Frontal cortex (tissue), 4 donors: Measurements from ENCODE around the gene ENPEP. TPM values are rescaled to one million over a fixed set of nuclear protein-coding genes. Genes with fewer than 3 reads are reported as not detected.
"Not testable (repeated sequence)": the region's sequence is repeated elsewhere in the genome, so short reads cannot be mapped to it uniquely, and the experiment has no call there.

ENCODE experiments used
- DNase-seq, 2 donors: peaks; one replicate each; pipeline ENCODE4 v3.0.0; 2012; ENCODE audit warnings: low spot score in 2 of 2
- FAIRE-seq: peaks from 2 replicates; lab custom pipeline; 2012; peaks lifted over from hg19 to GRCh38; lab: Jason Lieb, UNC
- total RNA-seq: library from RNA; depleted of rRNA; stranded (reverse); fragments of >200 nt; gene quantifications from one replicate; pipeline ENCODE4 v1.2.3, GENCODE V29; 2014
- donor health status: control.
- donor health status: control.
- donor health status: control.

The ENPEP gene
- total RNA-seq, 1 donor from 2014 or later, result 2.0 TPM

DNA sequence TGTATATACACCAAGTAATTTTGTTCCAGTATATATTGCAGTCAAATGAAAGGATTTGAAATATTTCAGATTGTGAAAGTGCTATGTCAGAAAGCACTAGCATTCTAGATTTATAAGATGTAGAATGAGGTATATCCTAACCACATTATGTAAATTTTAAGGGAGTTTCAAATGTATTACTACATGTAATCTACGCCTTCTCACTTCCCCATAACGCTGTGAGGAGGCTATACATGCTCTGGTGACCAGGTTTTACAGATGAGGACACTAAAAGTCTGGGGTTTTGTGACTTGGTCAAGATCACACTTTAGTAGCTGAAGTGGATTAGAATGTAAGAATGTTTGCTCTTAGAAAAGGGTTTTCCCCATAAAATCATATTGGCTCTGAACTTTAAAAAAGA, 8.1 kb downstream of the ENPEP start:
- DNase-seq (no peak), FAIRE-seq (peak; percentile 39)

DNA sequence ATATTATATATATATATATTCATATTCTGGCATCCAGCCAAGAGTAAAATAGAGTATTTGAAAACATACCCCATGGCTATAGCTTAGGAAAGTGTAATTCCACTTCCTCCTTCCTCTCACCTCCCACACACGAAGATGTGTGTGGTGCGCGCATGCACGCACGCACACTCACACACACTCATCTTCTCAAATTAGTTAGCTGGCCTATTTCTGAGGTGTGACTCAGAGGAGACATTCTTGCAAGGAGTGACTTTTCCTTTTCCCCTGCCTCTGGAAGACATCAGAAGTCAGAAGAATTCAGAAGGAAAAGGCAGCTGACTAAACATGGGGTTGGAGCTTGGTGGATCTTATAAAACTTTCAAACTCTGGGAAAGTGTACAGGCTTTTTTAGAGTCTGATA, 8.8 kb downstream of the ENPEP start:
- FAIRE-seq (no peak), DNase-seq (no peak)

DNA sequence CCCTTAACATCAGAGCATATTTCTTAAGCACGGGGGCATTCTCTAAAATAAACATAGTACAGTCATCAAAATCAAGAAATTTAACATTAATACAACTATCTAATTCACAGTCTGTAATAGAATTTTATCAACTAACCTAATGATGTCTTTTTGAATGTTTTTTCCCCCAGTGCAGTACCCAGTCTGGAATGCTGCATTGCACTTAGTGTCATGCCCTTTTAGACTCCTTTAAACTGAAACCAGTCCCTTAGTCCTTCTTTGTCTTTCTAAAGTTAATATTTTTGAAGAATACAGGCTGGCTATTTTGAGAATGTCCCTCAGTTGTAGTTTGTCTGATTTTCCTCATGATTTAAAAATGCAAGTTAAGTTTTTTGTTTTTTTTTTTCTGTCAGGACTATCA, 9.5 kb downstream of the ENPEP start:
- FAIRE-seq, result no peak

DNA sequence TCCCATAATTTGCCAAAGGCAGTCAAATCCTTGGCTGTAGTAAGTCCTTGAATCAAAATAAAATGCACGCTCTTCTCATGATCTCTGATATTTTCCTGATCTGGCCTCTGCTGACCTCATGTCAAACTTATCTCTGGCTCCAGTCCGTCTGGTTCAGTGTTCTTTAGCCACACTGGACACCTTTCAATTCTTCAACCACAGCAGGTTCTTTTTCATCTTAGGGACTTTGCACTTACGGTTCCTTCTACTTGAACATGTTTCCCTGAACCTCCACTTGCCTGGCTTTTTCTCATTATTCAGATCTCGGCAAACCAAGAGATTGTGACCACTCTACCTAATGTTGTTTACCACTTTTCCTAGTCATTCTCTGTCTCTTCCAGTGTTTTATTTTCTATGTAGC, 10.3 kb downstream of the ENPEP start:
- DNase-seq, result no peak
- FAIRE-seq, result no peak

More for the DNA sequence above, 9.5 kb downstream of the ENPEP start:
- DNase-seq, result no peak

DNA sequence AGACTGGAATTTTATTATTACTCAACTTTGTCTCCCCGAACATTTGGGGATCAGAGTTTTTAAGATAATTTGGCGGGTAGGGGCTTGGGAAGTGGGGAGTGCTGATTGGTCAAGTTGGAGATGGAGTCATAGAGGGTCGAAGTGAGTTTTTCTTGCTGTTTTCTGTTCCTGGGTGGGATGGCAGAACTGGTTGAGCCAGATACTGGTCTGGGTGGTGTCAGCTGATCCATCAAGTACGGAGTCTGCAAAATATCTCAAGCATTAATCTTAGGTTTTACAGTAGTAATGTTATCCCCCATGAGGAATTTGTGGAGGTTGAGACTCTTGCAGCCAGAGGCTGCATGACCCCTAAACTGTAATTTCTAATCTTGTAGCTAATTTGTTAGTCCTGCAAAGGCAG, 10.9 kb downstream of the ENPEP start:
- not testable (repeated sequence) for DNase-seq, FAIRE-seq

DNA sequence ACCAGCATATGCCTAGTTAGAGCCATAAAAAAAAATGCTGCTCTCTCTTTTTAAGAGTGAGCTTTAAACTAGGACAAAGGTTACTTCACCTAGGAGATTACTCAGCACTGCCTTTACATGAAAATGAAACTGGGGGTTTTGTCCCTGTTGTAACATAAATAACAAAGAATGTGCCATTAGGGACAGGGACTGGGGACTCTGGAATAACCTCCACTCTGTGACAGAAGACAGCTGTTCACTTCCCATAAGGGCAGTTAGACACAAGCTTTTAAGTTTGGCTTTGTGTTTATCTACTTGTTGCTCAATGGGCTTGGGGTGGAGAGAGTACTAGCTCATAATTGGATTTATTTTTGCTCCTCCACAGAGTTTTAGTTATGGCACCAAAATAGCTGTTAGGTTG, 11.9 kb downstream of the ENPEP start:
- FAIRE-seq (no peak), DNase-seq (no peak)

DNA sequence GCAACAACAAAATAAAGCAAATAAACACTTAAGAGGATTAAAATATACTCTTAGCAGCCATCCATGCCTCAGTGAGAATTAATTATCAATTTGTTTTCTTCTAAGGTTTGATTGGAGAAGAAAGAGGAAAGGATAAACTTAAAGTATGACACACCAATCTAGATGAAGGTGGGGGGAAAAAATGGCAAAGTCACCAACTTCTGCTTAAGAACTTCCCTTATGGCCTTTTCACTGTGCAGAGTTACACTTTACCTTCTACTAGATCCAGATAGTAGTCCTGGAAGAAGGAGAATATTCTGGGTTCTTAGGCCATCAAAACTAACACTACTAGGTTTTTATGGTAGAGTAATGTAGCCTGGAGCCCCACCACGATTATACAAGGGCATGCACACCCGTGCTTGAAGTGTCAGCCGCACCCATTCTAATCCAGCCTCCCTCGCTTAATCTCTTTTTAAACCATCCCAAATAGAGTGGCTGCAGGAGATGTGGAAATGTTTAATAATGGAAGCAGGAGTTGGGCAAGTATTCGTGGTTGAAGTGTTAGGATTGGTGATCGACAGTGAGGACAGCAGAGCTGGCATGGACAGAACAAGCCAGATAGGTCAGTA, 14.1 kb downstream of the ENPEP start:
- DNase-seq (no peak), FAIRE-seq (no peak)

DNA sequence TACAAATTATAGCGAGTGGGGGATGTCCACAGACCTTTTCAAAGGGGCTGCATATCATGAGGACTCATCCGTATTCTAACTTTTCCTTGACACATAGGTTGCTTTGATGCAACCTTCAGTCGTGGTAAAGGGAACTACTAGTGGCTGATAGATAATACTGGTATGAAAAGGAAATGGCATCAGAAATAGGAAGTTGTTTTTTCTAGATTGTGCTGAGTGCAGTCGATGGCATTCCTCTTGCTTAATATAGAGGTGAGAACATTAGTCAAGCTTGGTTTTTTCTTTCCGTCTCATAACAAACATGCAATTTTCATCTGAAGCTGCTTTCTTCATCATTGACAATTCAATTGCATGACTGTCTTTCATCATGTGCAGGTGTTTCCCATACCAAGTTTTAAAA, 16.6 kb downstream of the ENPEP start:
- no peak for FAIRE-seq
- no peak for DNase-seq

DNA sequence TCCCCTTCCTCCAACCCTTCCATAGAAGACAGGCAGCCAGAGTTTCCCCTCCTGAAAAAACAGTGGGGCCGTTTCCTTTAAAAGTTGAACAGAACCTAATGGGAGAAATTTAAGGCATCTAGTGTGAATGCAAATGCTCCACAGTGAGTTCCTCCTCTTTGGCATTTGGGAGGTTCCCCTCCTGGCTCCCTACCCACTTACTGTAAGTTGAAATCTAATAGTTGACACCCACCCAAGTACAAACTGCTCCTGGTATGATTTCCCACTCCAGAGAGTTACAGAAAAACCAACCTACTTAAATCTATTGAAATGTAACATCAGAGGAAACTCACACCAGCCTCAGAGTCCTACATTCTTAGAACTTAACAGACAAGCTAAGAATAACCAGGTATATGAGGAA, 17.6 kb downstream of the ENPEP start:
- DNase-seq, result no peak
- FAIRE-seq, result no peak

DNA sequence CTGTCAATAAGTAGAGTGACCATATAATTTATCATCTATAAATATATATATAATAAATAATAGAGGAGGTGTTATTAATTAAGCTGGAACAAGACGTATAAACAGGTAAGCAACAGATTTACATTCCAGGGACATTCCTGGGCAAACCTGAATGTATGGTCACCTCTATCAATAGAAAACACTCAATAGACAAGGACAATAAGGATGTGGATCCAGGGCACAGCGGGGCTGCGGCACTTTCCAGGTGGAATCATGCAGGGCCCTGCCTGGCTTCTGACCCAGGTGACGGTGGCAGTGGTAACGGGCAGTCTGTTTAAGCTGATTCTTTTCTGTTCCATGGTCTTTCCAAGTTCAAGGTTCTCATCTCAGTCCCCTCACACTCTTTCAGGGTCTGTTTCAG, 22.5 kb downstream of the ENPEP start:
- FAIRE-seq, result no peak
- no peak for DNase-seq

DNA sequence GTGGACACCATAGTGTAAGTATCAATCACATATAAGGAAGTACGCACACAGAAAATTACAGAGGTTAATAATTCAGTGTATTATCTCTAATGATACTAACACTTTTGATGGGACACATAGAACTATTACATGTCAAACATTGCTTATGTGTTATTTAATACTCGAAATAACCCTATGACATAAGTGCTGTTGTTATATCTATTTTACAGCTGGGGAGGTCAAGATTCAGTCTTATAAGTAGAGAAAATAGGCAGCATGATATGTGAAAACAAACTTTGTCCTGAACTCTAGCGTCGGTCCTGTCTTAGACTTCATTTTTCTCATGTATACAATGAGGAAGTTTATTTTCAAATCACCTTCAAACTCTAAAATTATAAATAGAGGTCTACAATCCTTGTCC, 23.2 kb downstream of the ENPEP start:
- DNase-seq, result no peak

DNA sequence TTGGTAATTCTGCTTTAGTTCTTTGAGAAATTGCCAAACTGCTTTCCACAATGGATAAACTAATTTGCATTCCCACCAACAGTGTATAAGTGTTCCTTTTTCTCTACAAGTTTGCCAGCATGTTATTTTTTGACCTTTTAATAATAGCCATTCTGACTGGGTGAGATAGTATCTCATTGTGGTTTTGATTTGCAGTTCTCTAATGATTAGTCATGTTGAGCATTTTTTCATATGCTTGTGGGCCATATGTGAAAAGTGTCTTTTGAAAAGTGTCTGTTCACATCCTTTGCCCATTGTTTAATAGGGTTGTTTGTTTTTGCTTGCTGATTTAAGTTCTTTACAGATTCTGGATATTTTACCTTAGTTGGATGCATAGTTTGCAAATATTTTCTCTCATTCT, 25.9 kb downstream of the ENPEP start:
- DNase-seq, result no peak
- no peak for FAIRE-seq

More for the DNA sequence above, 23.2 kb downstream of the ENPEP start:
- no peak for FAIRE-seq

DNA sequence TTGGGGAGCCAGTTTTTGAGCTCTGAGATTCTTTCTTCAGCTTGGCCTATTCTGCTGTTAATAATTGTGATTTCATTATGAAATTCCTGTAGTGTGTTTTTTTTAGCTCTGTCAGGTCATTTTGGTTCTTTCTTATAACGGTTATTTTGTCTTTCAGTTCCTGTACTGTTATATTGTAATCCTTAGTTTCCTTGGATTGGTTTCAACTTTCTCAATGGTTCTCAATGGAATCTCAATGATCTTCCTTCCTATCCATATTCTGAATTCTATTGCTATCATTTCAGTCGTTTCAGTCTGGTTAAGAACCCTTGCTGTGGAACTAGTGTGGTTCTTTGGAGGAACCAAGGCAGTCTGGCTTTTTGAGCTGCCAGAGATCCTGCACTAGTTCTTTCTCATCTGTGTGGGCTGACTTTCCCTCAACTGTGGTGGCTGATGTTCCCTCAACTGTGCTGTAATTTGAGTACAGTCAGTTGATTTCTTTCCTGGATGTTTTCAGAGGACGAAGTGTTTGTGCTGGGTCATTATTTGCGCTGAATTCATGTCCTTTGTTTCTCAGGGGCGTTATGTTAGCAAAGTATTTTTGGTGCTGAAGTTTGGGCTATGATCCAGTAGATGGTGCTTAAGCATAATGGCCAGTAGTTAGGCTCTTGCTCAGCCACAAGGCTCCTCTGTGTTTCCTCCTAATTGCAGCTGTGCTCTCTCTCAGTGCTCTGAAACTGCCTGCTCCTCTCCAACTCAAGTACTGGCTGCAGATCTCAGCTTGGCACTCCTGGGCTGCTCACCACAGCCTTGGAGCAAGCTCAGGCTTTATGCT, 27.5 kb downstream of the ENPEP start:
- DNase-seq, result no peak
- no peak for FAIRE-seq

DNA sequence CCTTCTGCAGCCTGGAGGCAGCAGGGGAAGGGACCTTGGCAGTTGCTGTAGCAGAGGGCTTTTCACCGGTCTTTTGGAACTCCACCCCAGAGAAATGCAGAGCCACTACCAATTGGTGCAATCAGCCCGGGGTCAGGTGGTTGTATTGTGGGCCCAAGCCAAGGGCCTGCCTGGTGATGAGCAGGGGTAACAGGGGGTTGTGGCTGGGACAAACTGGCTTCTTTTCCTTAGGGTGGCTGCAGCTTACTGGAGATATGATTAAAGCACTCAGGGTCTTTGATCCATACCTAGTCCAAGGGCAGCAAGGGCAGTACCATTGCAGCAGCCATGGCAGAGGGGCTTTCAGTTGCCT, 28.1 kb downstream of the ENPEP start:
- no peak for FAIRE-seq
- no peak for DNase-seq

DNA sequence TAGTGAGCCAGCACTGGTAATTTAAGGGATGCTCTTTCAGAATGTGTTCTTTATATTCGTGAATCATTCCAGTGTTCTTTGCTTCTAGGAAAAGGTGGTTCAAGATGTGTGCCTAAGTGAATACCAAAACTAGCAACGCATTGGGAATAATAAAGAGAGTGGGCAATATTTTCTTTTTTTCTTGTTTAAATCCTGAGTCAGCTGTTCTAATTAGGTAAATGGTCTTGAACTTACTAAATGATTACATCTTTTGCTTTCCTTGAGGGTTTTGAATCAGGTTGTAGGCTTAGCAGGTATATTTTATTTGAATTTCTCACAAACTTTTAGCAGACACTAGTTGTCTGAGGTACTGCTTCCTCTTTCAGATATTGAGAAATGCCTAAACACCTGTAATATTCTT, 29.5 kb downstream of the ENPEP start:
- DNase-seq, result no peak
- no peak for FAIRE-seq

DNA sequence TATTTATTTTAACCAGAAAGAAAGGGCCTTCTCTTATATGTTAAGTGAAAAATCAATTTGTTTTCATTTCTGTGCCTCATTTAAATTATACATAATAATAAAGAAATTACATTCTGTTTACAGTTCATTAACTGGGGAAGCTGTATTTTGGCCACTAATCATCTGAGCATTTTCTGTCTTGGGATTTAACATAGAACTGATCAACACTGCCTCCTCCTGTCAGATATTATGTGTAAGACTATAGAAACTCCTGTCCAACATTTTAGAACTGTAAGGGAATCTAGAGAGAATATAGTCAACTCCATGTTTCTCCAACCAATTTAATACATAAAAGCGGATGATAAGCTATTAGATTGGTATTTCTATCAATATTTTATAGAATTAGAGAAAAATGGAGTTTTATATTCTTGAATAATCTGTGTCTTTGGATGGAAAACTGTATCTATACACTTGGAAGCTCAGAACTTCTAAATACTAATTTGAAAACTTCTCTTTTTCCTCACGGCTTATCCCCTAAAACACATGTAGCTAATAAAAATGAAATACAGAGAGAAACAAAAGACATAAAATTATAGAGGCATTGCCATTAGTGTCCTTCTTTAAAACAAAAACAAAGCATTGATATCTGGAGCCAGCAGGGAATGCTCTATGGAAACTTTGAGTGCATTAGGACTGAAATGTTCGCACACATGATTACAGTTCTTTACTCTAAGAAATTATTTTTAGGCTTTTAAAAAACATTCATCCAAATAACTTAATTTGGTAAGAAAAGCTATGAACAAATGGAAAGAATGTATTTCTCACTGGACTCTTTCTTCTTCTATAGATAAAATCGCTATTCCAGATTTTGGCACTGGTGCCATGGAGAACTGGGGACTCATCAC, 33.1 kb downstream of the ENPEP start:
- DNase-seq, result no peak
- no peak for FAIRE-seq

DNA sequence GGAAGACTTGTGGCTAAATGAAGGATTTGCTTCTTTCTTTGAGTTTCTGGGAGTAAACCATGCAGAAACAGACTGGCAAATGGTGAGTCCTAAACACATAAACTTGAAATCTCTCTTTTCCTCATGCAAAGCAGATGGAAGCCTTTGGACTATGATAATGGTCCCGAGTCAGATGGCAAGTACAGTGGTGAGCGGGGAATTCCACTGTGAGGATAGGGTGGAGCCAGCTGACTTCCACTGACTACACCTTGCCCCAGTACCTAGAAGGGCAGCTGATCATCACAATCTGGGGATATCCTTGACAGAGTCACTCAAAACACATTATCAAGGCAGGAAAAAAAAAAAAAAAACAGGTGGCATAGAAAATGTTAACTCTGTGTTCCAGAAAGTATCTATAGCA, 34.3 kb downstream of the ENPEP start:
- no peak for FAIRE-seq
- DNase-seq, result no peak

DNA sequence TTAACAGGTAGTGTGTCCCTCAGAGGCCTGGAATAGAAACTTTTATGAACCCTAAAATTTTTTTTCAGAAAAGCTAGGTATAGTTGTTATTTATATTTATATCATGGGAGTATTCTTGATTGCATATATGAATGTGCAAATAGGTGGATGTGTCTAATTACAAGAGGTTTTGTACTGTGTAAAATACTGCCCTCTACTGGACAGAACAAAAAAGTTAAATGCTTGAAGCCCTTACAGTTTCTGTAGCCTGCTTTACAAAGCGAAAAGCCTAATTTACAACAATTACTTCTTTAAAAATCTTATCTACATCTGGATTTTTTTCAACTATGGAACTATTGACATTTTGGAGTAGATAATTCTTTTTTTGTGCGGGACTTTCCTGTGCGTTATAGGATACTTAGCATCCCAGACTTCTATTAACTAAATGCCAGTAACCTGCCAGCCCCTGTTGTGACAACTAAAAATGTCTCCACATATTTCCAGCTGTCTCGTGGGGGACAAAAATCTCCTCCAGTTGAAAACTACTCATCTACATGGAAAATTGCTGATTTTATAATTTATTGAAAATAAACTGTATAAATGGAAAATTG, 35.1 kb downstream of the ENPEP start:
- peak; percentile 97 for FAIRE-seq
- peak; percentile 20 to 28 for DNase-seq

DNA sequence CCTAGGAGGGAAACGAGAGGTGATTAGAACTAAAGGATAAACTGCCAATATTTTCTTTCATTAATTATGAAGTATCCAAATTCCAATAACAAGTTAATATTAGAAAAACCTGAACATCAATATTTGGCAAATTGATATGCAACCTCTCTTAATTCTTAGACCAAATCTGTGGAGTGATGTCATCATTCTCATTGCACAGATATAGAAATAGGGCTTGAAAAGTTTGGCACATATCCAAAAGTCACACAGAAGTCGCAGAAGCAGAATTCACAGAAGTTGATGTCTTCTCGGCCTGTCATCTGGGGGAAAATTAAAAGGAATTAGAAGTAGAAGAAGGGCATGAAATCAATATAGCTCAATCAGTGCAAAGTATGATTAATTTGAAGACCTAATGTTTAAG, 36.9 kb downstream of the ENPEP start:
- FAIRE-seq (no peak), DNase-seq (no peak)

DNA sequence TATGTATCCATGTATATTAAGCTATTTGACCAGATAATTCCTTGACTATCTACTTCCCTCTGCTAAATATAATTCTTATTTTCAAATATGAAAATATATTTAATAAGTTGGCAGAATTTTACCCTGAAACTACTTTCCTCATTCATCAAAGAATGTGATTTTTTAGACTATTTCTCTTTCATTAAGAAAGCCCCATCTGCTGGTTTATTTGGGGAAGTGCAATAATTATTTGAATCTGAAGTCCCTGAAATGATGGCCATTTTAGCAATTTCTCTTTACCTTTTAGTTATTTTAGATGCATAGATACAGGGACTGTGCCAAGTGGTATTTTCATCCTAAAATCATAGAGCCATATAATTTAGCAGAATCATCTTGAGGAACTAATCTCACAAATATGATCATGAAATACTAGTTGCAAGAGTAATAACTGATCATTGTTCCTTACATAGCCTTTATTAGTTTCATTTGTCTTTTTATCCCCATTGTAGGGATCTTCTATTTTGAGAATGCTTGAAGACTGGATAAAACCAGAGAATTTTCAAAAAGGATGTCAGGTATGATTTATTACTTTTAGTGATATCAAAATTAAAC, 39.0 kb downstream of the ENPEP start:
- FAIRE-seq, result peak; percentile 85

More for the DNA sequence above, 39.0 kb downstream of the ENPEP start:
- no peak for DNase-seq
